ENCODE measurements around the gene CYP1A2. TPM values are rescaled to one million over a fixed set of nuclear protein-coding genes. Genes with fewer than 3 reads are reported as not detected.

CYP1A2 gene
- total RNA-seq, 2 donors from 2014 or later: not detected

GRCh38 chr15:74791667-74792066 is 43.0 kb downstream of the CYP1A2 start:
- H3K36me3 Mint-ChIP-seq (ENCODE audit: low read depth): peaks cover 2% of the 10 kb centered on the region
- peak overlapping the region; percentile 98 for H3K27ac Mint-ChIP-seq
- DNase-seq (no peak), ATAC-seq (no peak)
- H3K27me3 Mint-ChIP-seq: no peaks in the 10 kb centered on the region
- H3K4me1 Mint-ChIP-seq: peaks cover 69% of the 10 kb centered on the region
- H3K4me3 Mint-ChIP-seq: peak overlapping the region; percentile 86
- no peaks in the 10 kb centered on the region for H3K9me3 ChIP-seq (ENCODE audit: control insufficient read depth, low read length, poor library complexity, severe bottlenecking)

GRCh38 chr15:74792227-74793016 is 43.8 kb downstream of the CYP1A2 start:
- Mint-ChIP-seq H3K36me3 (ENCODE audit: low read depth) (peaks cover 2% of the 10 kb centered on the region), H3K27me3 (no peaks in the 10 kb centered on the region), H3K27ac (peak overlapping the region; percentile 98), H3K4me1 (peaks cover 66% of the 10 kb centered on the region), H3K4me3 (peak overlapping the region; percentile 86)
- ATAC-seq (no peak), DNase-seq (no peak)
- no peaks in the 10 kb centered on the region for H3K9me3 ChIP-seq (ENCODE audit: control insufficient read depth, low read length, poor library complexity, severe bottlenecking)

- Mint-ChIP-seq H3K4me3 (peak overlapping the region; percentile 86), H3K27ac (peak overlapping the region; percentile 98), H3K4me1 (peaks cover 65% of the 10 kb centered on the region), H3K27me3 (no peaks in the 10 kb centered on the region), H3K36me3 (ENCODE audit: low read depth) (no peaks in the 10 kb centered on the region)
- DNase-seq: peak; percentile 70 to 72 (median 71)
- no peaks in the 10 kb centered on the region for H3K9me3 ChIP-seq (ENCODE audit: control insufficient read depth, low read length, poor library complexity, severe bottlenecking)
- peak; percentile 55 for ATAC-seq
These were observed 44.7 kb downstream of the CYP1A2 start for GRCh38 chr15:74793135-74794028.

GRCh38 chr15:74794248-74794969 is 45.8 kb downstream of the CYP1A2 start:
- Mint-ChIP-seq H3K4me3 (peak overlapping the region; percentile 79), H3K27me3 (no peaks in the 10 kb centered on the region), H3K36me3 (ENCODE audit: low read depth) (no peaks in the 10 kb centered on the region), H3K4me1 (peaks cover 55% of the 10 kb centered on the region), H3K27ac (peak overlapping the region; percentile 95)
- H3K9me3 ChIP-seq (ENCODE audit: control insufficient read depth, low read length, poor library complexity, severe bottlenecking): no peaks in the 10 kb centered on the region
- no peak for DNase-seq
- ATAC-seq: no peak

GRCh38 chr15:74794970-74795349 is 46.3 kb downstream of the CYP1A2 start:
- Mint-ChIP-seq H3K27me3 (no peaks in the 10 kb centered on the region), H3K36me3 (ENCODE audit: low read depth) (no peaks in the 10 kb centered on the region), H3K4me3 (peak overlapping the region; percentile 79), H3K27ac (peak overlapping the region; percentile 95), H3K4me1 (peaks cover 57% of the 10 kb centered on the region)
- DNase-seq (no peak), ATAC-seq (no peak)
- no peaks in the 10 kb centered on the region for H3K9me3 ChIP-seq (ENCODE audit: control insufficient read depth, low read length, poor library complexity, severe bottlenecking)

GRCh38 chr15:74795966-74796625 is 47.5 kb downstream of the CYP1A2 start:
- no peak for DNase-seq
- Mint-ChIP-seq H3K27ac (peak overlapping the region; percentile 95), H3K4me3 (peak overlapping the region; percentile 72), H3K36me3 (ENCODE audit: low read depth) (no peaks in the 10 kb centered on the region), H3K4me1 (peaks cover 57% of the 10 kb centered on the region), H3K27me3 (no peaks in the 10 kb centered on the region)
- H3K9me3 ChIP-seq (ENCODE audit: control insufficient read depth, low read length, poor library complexity, severe bottlenecking): no peaks in the 10 kb centered on the region
- no peak for ATAC-seq

GRCh38 chr15:74798388-74799254 is 50.0 kb downstream of the CYP1A2 start:
- H3K4me1 Mint-ChIP-seq: peaks cover 37% of the 10 kb centered on the region
- ATAC-seq: no peak
- peak overlapping the region; percentile 50 for H3K4me3 Mint-ChIP-seq

GRCh38 chr15:74799255-74799855 is 50.7 kb downstream of the CYP1A2 start:
- ATAC-seq (peak; percentile 16), DNase-seq (no peak)
- Mint-ChIP-seq H3K36me3 (ENCODE audit: low read depth) (peaks cover 5% of the 10 kb centered on the region), H3K4me1 (peaks cover 41% of the 10 kb centered on the region), H3K4me3 (peak overlapping the region; percentile 33), H3K27me3 (no peaks in the 10 kb centered on the region), H3K27ac (peak overlapping the region; percentile 95)
- H3K9me3 ChIP-seq (ENCODE audit: control insufficient read depth, low read length, poor library complexity, severe bottlenecking): no peaks in the 10 kb centered on the region

More at GRCh38 chr15:74798388-74799254, 50.0 kb downstream of the CYP1A2 start:
- DNase-seq: no peak
- no peaks in the 10 kb centered on the region for H3K9me3 ChIP-seq (ENCODE audit: control insufficient read depth, low read length, poor library complexity, severe bottlenecking)
- Mint-ChIP-seq H3K27me3 (no peaks in the 10 kb centered on the region), H3K27ac (peak overlapping the region; percentile 95), H3K36me3 (ENCODE audit: low read depth) (no peaks in the 10 kb centered on the region)

- ATAC-seq (peak; percentile 96), DNase-seq (peak; percentile 81 to 92 (median 83))
- Mint-ChIP-seq H3K36me3 (ENCODE audit: low read depth) (peaks cover 5% of the 10 kb centered on the region), H3K27me3 (no peaks in the 10 kb centered on the region), H3K4me3 (peak overlapping the region; percentile 45), H3K27ac (peak overlapping the region; percentile 95), H3K4me1 (peaks cover 39% of the 10 kb centered on the region)
- no peaks in the 10 kb centered on the region for H3K9me3 ChIP-seq (ENCODE audit: control insufficient read depth, low read length, poor library complexity, severe bottlenecking)
These were observed 51.4 kb downstream of the CYP1A2 start for GRCh38 chr15:74799856-74800558.

- Mint-ChIP-seq H3K27ac (peak overlapping the region; percentile 95), H3K4me1 (peaks cover 35% of the 10 kb centered on the region), H3K36me3 (ENCODE audit: low read depth) (peaks cover 5% of the 10 kb centered on the region), H3K27me3 (no peaks in the 10 kb centered on the region), H3K4me3 (no peak overlapping the region)
- DNase-seq (no peak), ATAC-seq (no peak)
- H3K9me3 ChIP-seq (ENCODE audit: control insufficient read depth, low read length, poor library complexity, severe bottlenecking): no peaks in the 10 kb centered on the region
These were observed 52.0 kb downstream of the CYP1A2 start for GRCh38 chr15:74800559-74801094.

Data from T-helper 17 cell (primary cell).